GM12878 (cell line): Measurements from ENCODE around the gene WNT5B. TPM values are rescaled to one million over a fixed set of nuclear protein-coding genes. Genes with fewer than 3 reads are reported as not detected.

Experiments
- ATAC-seq: fragments of 200-7000 bp; cut with Tn5 transposase; 3 replicates; pipeline ENCODE4 v1.9.1; 2020; ENCODE audit warnings: mild to moderate bottlenecking, moderate library complexity
- BruUV-seq: library from RNA; stranded (reverse); fragments of 400-500 nt; replicated peaks from 2 replicates; lab custom pipeline; 2021; lab: Mats Ljungman, UMichigan
- CTCF ChIA-PET: fragments of 300-600 bp; sonication (Branson Sonifier 250); formaldehyde crosslinking; extraction: SDS; loops from one replicate; lab custom pipeline; 2021; ENCODE audit warnings: inconsistent platforms; lab: Yijun Ruan, JAX
- POLR2A ChIA-PET: fragments of 350-600 bp; formaldehyde crosslinking; extraction: SDS; loops from one replicate; lab custom pipeline; 2021; ENCODE audit warnings: inconsistent platforms; lab: Charles Lee
- RAD21 ChIA-PET: fragments of 300-600 bp; sonication (Branson Sonifier 250); formaldehyde crosslinking; loops from one replicate; lab custom pipeline; 2023; ENCODE audit warnings: antibody characterized with exemption; ENCODE audit not compliant: unreplicated experiment; lab: Charles Lee
- SMC1A ChIA-PET: fragments of 300-600 bp; sonication (Branson Sonifier 250); formaldehyde crosslinking; loops from one replicate; lab custom pipeline; 2023; ENCODE audit not compliant: unreplicated experiment, uncharacterized antibody; lab: Charles Lee
- DNase-seq: peaks from one replicate; pipeline ENCODE4 v3.0.0-alpha.2; 2011; ENCODE audit warnings: low read depth, low spot score
- FAIRE-seq: peaks from 3 replicates; lab custom pipeline; 2011; peaks lifted over from hg19 to GRCh38; lab: Jason Lieb, UNC
- H2AFZ ChIP-seq: 2 replicates; pipeline ENCODE4 v1.6.0; 2011; ENCODE audit warnings: low read depth, low read length, control low read depth; ENCODE audit not compliant: control insufficient read depth
- H3K27ac ChIP-seq: 2 replicates; pipeline ENCODE4 v1.5.1; 2011; ENCODE audit warnings: control low read depth; ENCODE audit not compliant: control insufficient read depth, insufficient read depth
- H3K27me3 ChIP-seq, 2 experiments: replicated peaks in 1 of 2; 2 replicates each; pipeline versions ENCODE4 v1.6.0 to v1.6.1; 2011; ENCODE audit warnings: low read length in 1 of 2; ENCODE audit not compliant: control insufficient read depth in 2 of 2, insufficient read depth in 2 of 2
- H3K36me3 ChIP-seq, 2 experiments: 2 replicates each; pipeline ENCODE4 v1.5.1; 2011; ENCODE audit warnings: low read length in 1 of 2; ENCODE audit not compliant: control insufficient read depth in 2 of 2, insufficient read depth in 2 of 2
- H3K4me1 ChIP-seq: 2 replicates; pipeline ENCODE4 v1.6.1; 2011; ENCODE audit warnings: mild to moderate bottlenecking, low read length, moderate library complexity, mixed read lengths; ENCODE audit not compliant: control insufficient read depth, insufficient read depth
- H3K4me2 ChIP-seq: 2 replicates; pipeline ENCODE4 v1.6.0; 2011; ENCODE audit warnings: control low read depth; ENCODE audit not compliant: control insufficient read depth, insufficient read depth
- H3K4me3 ChIP-seq: fragments of 200-600 bp; sonication (generic); 2 replicates; pipeline ENCODE4 v1.5.1; 2016
- H3K79me2 ChIP-seq: 2 replicates; pipeline ENCODE4 v1.6.0; 2011; ENCODE audit warnings: low read length; ENCODE audit not compliant: control insufficient read depth, insufficient read depth
- H3K9ac ChIP-seq: 2 replicates; pipeline ENCODE4 v1.8.0; 2011; ENCODE audit warnings: low read length, control low read depth, mixed read lengths; ENCODE audit not compliant: control insufficient read depth, insufficient read depth
- H3K9me3 ChIP-seq: replicated peaks from 3 replicates; pipeline ENCODE4 v1.5.1; 2011; ENCODE audit warnings: mild to moderate bottlenecking, low read length; ENCODE audit not compliant: control insufficient read depth, insufficient read depth
- H4K20me1 ChIP-seq: 2 replicates; pipeline ENCODE4 v1.6.0; 2011; ENCODE audit not compliant: control insufficient read depth, insufficient read depth
- E2F8 ChIP-seq: fragments of 450-650 bp; IDR thresholded peaks from 2 replicates; pipeline ENCODE4 v1.6.1; 2018; ENCODE audit warnings: mild to moderate bottlenecking, low read depth, moderate library complexity; ENCODE audit not compliant: partially characterized antibody
- WRNIP1 ChIP-seq: IDR thresholded peaks from 2 replicates; pipeline ENCODE4 v1.6.1; 2011; ENCODE audit warnings: low read depth, low read length, improper control_type of control experiment, borderline replicate concordance
- ZNF207 ChIP-seq: fragments of 450-650 bp; IDR thresholded peaks from 2 replicates; pipeline ENCODE4 v1.6.1; 2014; ENCODE audit warnings: antibody characterized with exemption, mild to moderate bottlenecking, borderline replicate concordance
- WGBS: methylation state at CpG from one replicate; pipeline ENCODE4 v1.1.6; 2016; ENCODE audit warnings: low lambda C conversion rate; ENCODE audit not compliant: insufficient replicate concordance, insufficient coverage; ENCODE audit errors: missing lambda C conversion rate; 5-methylcytosine and 5-hydroxymethylcytosine counted together
- in situ Hi-C: fragments of 300-500 bp; cut with MboI; formaldehyde crosslinking; loops from 9 replicates; pipeline ENCODE4 v1.14.3; 2018; ENCODE audit warnings: mixed read lengths
- intact Hi-C: fragments of 100-400 bp; cut with micrococcal nuclease; formaldehyde crosslinking; loops from one replicate; pipeline ENCODE4 v1.14.2; 2022; ENCODE audit not compliant: unreplicated experiment
- polyA plus RNA-seq, 11 experiments: library from polyadenylated mRNA; depleted of rRNA in 4 of 11; unstranded in 6 of 11; stranded (reverse) in 5 of 11; fragments of >200 nt; fragmentation: Nextera tagmentation in 4 of 11; fragmentation: Illumina TruSeq in 1 of 11; extraction: Ambion mirVana in 4 of 11; extraction: Trizol in 1 of 11; gene quantifications; 1 replicate in 1 of 11; 2 replicates in 10 of 11; pipeline versions ENCODE4 v1.2.1 to v1.2.3, GENCODE V29; 2011 to 2016; ENCODE audit warnings: inconsistent platforms in 2 of 11, missing spikeins in 2 of 11, low read depth in 1 of 11
- total RNA-seq, 4 experiments: library from RNA; depleted of rRNA in 3 of 4; stranded (reverse); fragments of >200 nt in 3 of 4; fragmentation: Illumina TruSeq in 1 of 4; extraction: Trizol in 1 of 4; gene quantifications; 2 replicates each; pipeline versions ENCODE4 v1.2.1 to v1.2.3, GENCODE V29; 2013 to 2021

Gene WNT5B
- total and polyA plus RNA-seq, 10 of the 15 experiments (the other 5 are each of a cell fraction or from before 2014, with no cell fraction given) = 0.45 to 18.3 (median 5.4) TPM

- Histone ChIP-seq H2AFZ (no peak overlapping the region), H3K27ac (no peak overlapping the region), H3K4me3 (no peak overlapping the region), H3K4me1 (no peaks in the 10 kb centered on the region), H3K36me3 (no peaks in the 10 kb centered on the region), H3K27me3 (no peaks in the 10 kb centered on the region), H3K4me2 (no peak overlapping the region), H3K9me3 (no peaks in the 10 kb centered on the region), H3K79me2 (no peaks in the 10 kb centered on the region), H3K9ac (no peak overlapping the region), H4K20me1 (no peaks in the 10 kb centered on the region)
- SMC1A ChIA-PET = interaction anchor here (1.0 to 8.9 kb wide), 4 partner anchors 121 to 285 kb away, joined by 3 to 202 read pairs (median 14); no protein-coding TSS in a partner anchor
- FAIRE-seq (no peak), DNase-seq (no peak), ATAC-seq (no peak)
- RAD21 ChIA-PET = interaction anchor here (0.7 to 13.4 kb wide), 5 partner anchors 21 to 537 kb away, joined by 3 to 234 read pairs (median 5); no protein-coding TSS in a partner anchor
- no TSS peak for BruUV-seq
- CTCF ChIA-PET = interaction anchor here (1.0 to 20.1 kb wide), 6 partner anchors 20 to 539 kb away, joined by 4 to 434 read pairs (median 11); no protein-coding TSS in a partner anchor
- TF ChIP-seq WRNIP1 (no peak), ZNF207 (no peak), E2F8 (no peak)
- WGBS = 65% methylated on average over 6 of the region's 6 CpGs
- POLR2A ChIA-PET = interaction anchor here (0.7 kb wide), 1 partner anchor 88 kb away, joined by 3 read pairs; no protein-coding TSS in a partner anchor
- intact Hi-C loops (no loop called here), in situ Hi-C loops (no loop called here)
Measured at GRCh38 chr12:1655225-1655788, 26.3 kb downstream of the WNT5B start.
